Endodermal cell (in vitro differentiated cells): ENCODE measurements around the gene ZCCHC24. TPM values are rescaled to one million over a fixed set of nuclear protein-coding genes. Genes with fewer than 3 reads are reported as not detected.

Experiments
- DNase-seq: peaks from one replicate; pipeline ENCODE4 v3.0.0-alpha.2; 2017
- H3K27ac ChIP-seq: 2 replicates; pipeline ENCODE4 v1.5.1; 2013; ENCODE audit warnings: mild to moderate bottlenecking, low read depth, low read length, moderate library complexity
- H3K27me3 ChIP-seq: 2 replicates; pipeline ENCODE4 v1.6.1; 2013; ENCODE audit warnings: mild to moderate bottlenecking, low read length, moderate library complexity; ENCODE audit not compliant: insufficient read depth, control insufficient read depth, poor library complexity, severe bottlenecking
- H3K36me3 ChIP-seq: 2 replicates; pipeline ENCODE4 v1.7.0; 2013; ENCODE audit warnings: mild to moderate bottlenecking, low read length, moderate library complexity; ENCODE audit not compliant: control insufficient read depth, insufficient read depth
- H3K4me1 ChIP-seq: one replicate; pipeline ENCODE4 v1.7.0; 2013; ENCODE audit warnings: low read length; ENCODE audit not compliant: control insufficient read depth, insufficient read depth
- H3K4me3 ChIP-seq: 2 replicates; pipeline ENCODE4 v1.5.1; 2013; ENCODE audit warnings: mild to moderate bottlenecking, low read length, moderate library complexity
- H3K9ac ChIP-seq: 2 replicates; pipeline ENCODE4 v1.6.1; 2013; ENCODE audit warnings: mild to moderate bottlenecking, low read length, moderate library complexity; ENCODE audit not compliant: poor library complexity, severe bottlenecking; ENCODE audit errors: extremely low read depth
- H3K9me3 ChIP-seq: 2 replicates; pipeline ENCODE4 v1.6.1; 2013; ENCODE audit warnings: mild to moderate bottlenecking, low read length, moderate library complexity; ENCODE audit not compliant: control insufficient read depth
- H3K27ac Mint-ChIP-seq: 2 replicates; pipeline ENCODE4 v1.8.0; 2020; ENCODE audit warnings: mixed read lengths
- H3K27me3 Mint-ChIP-seq: 2 replicates; pipeline ENCODE4 v1.8.0; 2021; ENCODE audit warnings: mild to moderate bottlenecking, mixed read lengths; ENCODE audit not compliant: insufficient read depth
- H3K36me3 Mint-ChIP-seq: 2 replicates; pipeline ENCODE4 v1.8.0; 2020; ENCODE audit warnings: low read depth, mixed read lengths
- H3K4me1 Mint-ChIP-seq: 2 replicates; pipeline ENCODE4 v1.8.0; 2020; ENCODE audit warnings: mixed read lengths
- H3K4me3 Mint-ChIP-seq: 2 replicates; pipeline ENCODE4 v1.8.0; 2020; ENCODE audit warnings: mild to moderate bottlenecking, moderate library complexity, mixed read lengths
- H3K9me3 Mint-ChIP-seq: 2 replicates; pipeline ENCODE4 v1.8.0; 2020; ENCODE audit warnings: mild to moderate bottlenecking, mixed read lengths
- CTCF ChIP-seq: fragments of 200-600 bp; sonication (generic); conservative IDR thresholded peaks from 2 replicates; pipeline ENCODE4 v1.5.0; 2021; ENCODE audit warnings: antibody characterized with exemption, mild to moderate bottlenecking
- WGBS, 2 experiments: methylation state at CpG; one replicate each; pipeline versions ENCODE4 v1.1.5 to v1.1.7; 2013; ENCODE audit warnings: missing lambda C conversion rate in 2 of 2, mixed read lengths in 1 of 2; ENCODE audit not compliant: insufficient coverage in 1 of 2, insufficient read length in 1 of 2; 5-methylcytosine and 5-hydroxymethylcytosine counted together
- total RNA-seq, 2 donors: library from RNA; stranded (reverse); fragmentation: NEBNext Ultra II Directional in 1 of 2; extraction: Animal tissue kit (Norgen Biotek cat#: 25700) in 1 of 2; gene quantifications; 2 replicates in 1 of 2; 3 replicates in 1 of 2; pipeline ENCODE4 v1.2.1, GENCODE V29; 2021

Gene ZCCHC24
- total RNA-seq, 2 donors from 2014 or later, result 7.6 to 10.7 TPM

DNA sequence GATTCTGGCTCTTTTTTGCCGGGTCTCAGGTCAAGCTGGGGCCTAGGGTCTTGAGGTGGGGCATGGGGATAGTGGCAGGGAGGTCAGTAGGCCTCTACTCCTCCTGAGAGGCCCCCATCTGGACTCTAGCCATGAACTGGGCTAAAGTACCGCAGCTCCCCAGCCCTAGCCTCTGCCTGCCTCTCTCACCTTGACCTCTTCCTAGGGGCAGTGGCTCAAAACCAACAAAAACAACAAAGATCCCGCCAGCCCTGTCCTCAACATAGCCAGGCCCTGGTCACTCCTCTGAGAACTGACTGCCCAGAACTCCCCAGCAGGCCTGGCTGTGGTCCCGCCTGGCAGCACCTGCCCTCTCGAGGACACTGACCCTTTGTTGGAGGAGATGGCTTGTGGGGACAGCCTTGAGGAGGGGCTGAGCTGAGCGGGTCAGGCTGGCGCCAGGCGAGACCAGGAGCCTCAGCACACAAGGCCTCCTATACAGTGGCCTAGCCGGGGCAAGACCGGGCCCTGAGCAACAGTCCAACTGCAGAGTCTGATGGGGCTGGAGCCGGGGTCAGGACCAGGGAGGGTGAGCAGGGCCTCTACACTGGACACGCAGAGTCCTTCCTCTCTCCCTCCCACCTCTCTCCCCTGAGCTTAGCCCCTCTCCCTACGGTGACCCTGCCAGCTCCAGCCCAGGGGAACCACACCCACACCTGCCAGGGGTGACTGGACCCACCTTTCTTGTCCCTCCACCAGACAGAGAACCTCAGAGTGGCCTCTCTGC lies 109.8 kb downstream of the ZCCHC24 start:
- Mint-ChIP-seq H3K4me1 (peaks cover 17% of the 10 kb centered on the region), H3K27me3 (no peaks in the 10 kb centered on the region), H3K4me3 (no peak overlapping the region), H3K9me3 (peaks cover 12% of the 10 kb centered on the region), H3K27ac (peak overlapping the region; percentile 14), H3K36me3 (peaks cover 3% of the 10 kb centered on the region)
- Histone ChIP-seq H3K36me3 (no peaks in the 10 kb centered on the region), H3K27me3 (no peaks in the 10 kb centered on the region), H3K4me3 (no peak overlapping the region), H3K9me3 (no peaks in the 10 kb centered on the region), H3K9ac (no peak overlapping the region), H3K27ac (no peak overlapping the region), H3K4me1 (peaks cover 8% of the 10 kb centered on the region)
- TF ChIP-seq CTCF, result no peak
- 83 to 84% methylated on average over 2 to 13 of the region's 13 CpGs for WGBS, 2 experiments
- no peak for DNase-seq

- no peak overlapping the region for H3K27ac ChIP-seq
- Mint-ChIP-seq H3K4me1 (peaks cover 17% of the 10 kb centered on the region), H3K36me3 (peaks cover 3% of the 10 kb centered on the region), H3K9me3 (peaks cover 12% of the 10 kb centered on the region), H3K27ac (no peak overlapping the region), H3K27me3 (no peaks in the 10 kb centered on the region), H3K4me3 (no peak overlapping the region)
- DNase-seq, result no peak
- TF ChIP-seq CTCF, result no peak
- H3K9me3 ChIP-seq, result no peaks in the 10 kb centered on the region
- H3K9ac ChIP-seq, result no peak overlapping the region
- WGBS, 2 experiments, result 86 to 89% methylated on average over 2 of the region's 2 CpGs
- no peaks in the 10 kb centered on the region for H3K36me3 ChIP-seq
- H3K27me3 ChIP-seq, result peaks cover 2% of the 10 kb centered on the region
- H3K4me3 ChIP-seq, result no peak overlapping the region
- H3K4me1 ChIP-seq, result peaks cover 8% of the 10 kb centered on the region
Measured at GRCh38 chr10:79335094-79335469, 110.3 kb downstream of the ZCCHC24 start.

- Mint-ChIP-seq H3K27me3 (peaks cover 1% of the 10 kb centered on the region), H3K27ac (no peak overlapping the region), H3K4me3 (no peak overlapping the region), H3K4me1 (peaks cover 17% of the 10 kb centered on the region), H3K9me3 (peaks cover 12% of the 10 kb centered on the region), H3K36me3 (peaks cover 3% of the 10 kb centered on the region)
- no peak for DNase-seq
- Histone ChIP-seq H3K36me3 (no peaks in the 10 kb centered on the region), H3K27me3 (peaks cover 5% of the 10 kb centered on the region), H3K4me3 (no peak overlapping the region), H3K4me1 (peaks cover 8% of the 10 kb centered on the region), H3K27ac (no peak overlapping the region), H3K9ac (no peak overlapping the region), H3K9me3 (no peaks in the 10 kb centered on the region)
- WGBS, 2 experiments, result 89 to 100% methylated on average over 2 of the region's 2 CpGs
- TF ChIP-seq CTCF, result no peak
Measured at GRCh38 chr10:79334573-79334972, 110.9 kb downstream of the ZCCHC24 start.
